ENCODE results near the gene PTCD3. TPM values are rescaled to one million over a fixed set of nuclear protein-coding genes. Genes with fewer than 3 reads are reported as not detected.

Gene PTCD3
- total RNA-seq, 1 experiment from 2014 or later, result 94.7 TPM

DNA sequence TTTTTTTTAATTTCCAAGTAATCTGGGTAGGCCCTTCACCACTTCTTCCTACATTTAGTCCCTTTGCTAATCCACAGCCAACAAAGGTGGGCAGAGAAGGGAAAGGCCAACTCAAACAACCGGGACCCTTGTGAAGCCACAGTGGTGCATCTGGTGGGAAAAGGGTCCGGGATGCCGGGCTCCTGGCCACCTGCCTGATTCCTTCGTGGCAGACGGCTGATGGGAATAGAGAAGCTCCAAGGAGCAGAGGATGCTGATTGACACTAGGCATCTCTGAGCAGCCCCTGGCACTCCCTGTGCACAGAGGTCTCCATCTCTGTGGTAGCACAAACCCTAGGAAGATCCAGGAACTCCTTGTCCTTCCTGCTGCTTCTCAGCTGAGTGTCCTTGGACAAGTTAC lies 37.4 kb upstream of the PTCD3 start:
- intact Hi-C loops (cut with micrococcal nuclease), result no loop called here
- POLR2A ChIA-PET (ENCODE audit: unreplicated experiment), result no interaction called here

DNA sequence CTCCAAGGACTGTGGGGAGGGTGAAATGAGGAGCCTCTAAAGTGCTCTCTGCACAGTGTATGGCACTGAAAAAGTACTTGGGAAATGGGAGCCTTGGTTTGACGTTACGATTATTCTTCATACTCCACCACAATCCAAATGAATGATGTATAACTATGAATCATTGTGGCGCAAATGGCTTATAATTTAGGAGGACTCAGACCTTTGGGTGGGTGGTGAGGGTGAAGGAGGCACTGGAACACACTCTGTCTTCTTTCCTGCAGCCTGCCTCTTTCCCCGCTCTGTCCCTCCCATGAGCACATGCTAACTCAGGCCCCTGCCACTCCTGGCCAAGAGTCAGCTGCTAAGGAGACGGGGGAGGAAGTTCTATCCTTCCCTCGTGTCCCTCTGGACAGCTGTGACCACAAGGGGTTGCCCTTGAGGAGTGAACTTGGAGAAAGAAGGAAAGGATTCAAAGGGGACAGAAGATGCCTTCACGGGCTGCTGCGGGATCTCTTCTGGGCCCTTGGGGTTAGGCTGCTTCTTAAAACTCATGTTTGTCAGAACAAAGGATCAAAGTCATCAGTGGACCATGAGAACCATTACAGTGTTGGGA lies 36.8 kb upstream of the PTCD3 start:
- POLR2A ChIA-PET (ENCODE audit: unreplicated experiment), result no interaction called here
- no peak for ATAC-seq

More for the DNA sequence above, 37.4 kb upstream of the PTCD3 start:
- no peaks in the 10 kb centered on the region for H3K27me3 ChIP-seq (ENCODE audit: low read length)
- H3K36me3 ChIP-seq (ENCODE audit: low read depth, low read length), result peaks cover 83% of the 10 kb centered on the region
- no peak overlapping the region for H3K4me3 ChIP-seq (ENCODE audit: low read length)
- no peak for TF ChIP-seq EZH2 (IDR thresholded peaks at IDR 0.05; ENCODE audit: low read length, unreplicated experiment)
- no peak for TF ChIP-seq EZH2phosphoT487 (IDR thresholded peaks at IDR 0.05; ENCODE audit: borderline replicate concordance, low read length)
- TF ChIP-seq, protein P1, sequence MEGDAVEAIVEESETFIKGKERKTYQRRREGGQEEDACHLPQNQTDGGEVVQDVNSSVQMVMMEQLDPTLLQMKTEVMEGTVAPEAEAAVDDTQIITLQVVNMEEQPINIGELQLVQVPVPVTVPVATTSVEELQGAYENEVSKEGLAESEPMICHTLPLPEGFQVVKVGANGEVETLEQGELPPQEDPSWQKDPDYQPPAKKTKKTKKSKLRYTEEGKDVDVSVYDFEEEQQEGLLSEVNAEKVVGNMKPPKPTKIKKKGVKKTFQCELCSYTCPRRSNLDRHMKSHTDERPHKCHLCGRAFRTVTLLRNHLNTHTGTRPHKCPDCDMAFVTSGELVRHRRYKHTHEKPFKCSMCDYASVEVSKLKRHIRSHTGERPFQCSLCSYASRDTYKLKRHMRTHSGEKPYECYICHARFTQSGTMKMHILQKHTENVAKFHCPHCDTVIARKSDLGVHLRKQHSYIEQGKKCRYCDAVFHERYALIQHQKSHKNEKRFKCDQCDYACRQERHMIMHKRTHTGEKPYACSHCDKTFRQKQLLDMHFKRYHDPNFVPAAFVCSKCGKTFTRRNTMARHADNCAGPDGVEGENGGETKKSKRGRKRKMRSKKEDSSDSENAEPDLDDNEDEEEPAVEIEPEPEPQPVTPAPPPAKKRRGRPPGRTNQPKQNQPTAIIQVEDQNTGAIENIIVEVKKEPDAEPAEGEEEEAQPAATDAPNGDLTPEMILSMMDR (conservative IDR thresholded peaks at IDR 0.05; ENCODE audit: low read depth, low read length), result no peak
- no peak overlapping the region for H2AFZ ChIP-seq (ENCODE audit: low read length)
- H3K4me1 ChIP-seq (ENCODE audit: insufficient read depth, low read length), result peaks cover 11% of the 10 kb centered on the region; the same call in 1 of the 2 replicates
- ATAC-seq, result no peak
- no peak for DNase-seq
- CTCF ChIA-PET, result no interaction called here
- no TSS peak for BruUV-seq (replicated peaks)
- H3K27ac ChIP-seq (ENCODE audit: low read length), result no peak overlapping the region
- H3K9me3 ChIP-seq (ENCODE audit: low read length), result no peaks in the 10 kb centered on the region
- H4K20me1 ChIP-seq (ENCODE audit: low read length), result no peaks in the 10 kb centered on the region
- H3K9me2 ChIP-seq (replicated peaks; ENCODE audit: low read length), result no peaks in the 10 kb centered on the region
- no peaks in the 10 kb centered on the region for H3K79me2 ChIP-seq (ENCODE audit: low read length)
- no peaks in the 10 kb centered on the region for H3F3A ChIP-seq (ENCODE audit: low read length, unreplicated experiment)
- H3K9ac ChIP-seq (ENCODE audit: low read length), result no peak overlapping the region
- H3K4me2 ChIP-seq (ENCODE audit: low read length), result no peak overlapping the region

More for the DNA sequence above, 36.8 kb upstream of the PTCD3 start:
- H3K4me1 ChIP-seq (ENCODE audit: insufficient read depth, low read length), result peaks cover 7% of the 10 kb centered on the region; the same call in 1 of the 2 replicates
- no peak overlapping the region for H3K4me3 ChIP-seq (ENCODE audit: low read length)
- H3K27ac ChIP-seq (ENCODE audit: low read length), result no peak overlapping the region
- H3K27me3 ChIP-seq (ENCODE audit: low read length), result no peaks in the 10 kb centered on the region
- H3K9ac ChIP-seq (ENCODE audit: low read length), result no peak overlapping the region
- BruUV-seq (replicated peaks), result no TSS peak
- intact Hi-C loops (cut with micrococcal nuclease), result no loop called here
- H3K79me2 ChIP-seq (ENCODE audit: low read length), result no peaks in the 10 kb centered on the region
- no peaks in the 10 kb centered on the region for H3K9me3 ChIP-seq (ENCODE audit: low read length)
- CTCF ChIA-PET, result no interaction called here
- H3F3A ChIP-seq (ENCODE audit: low read length, unreplicated experiment), result no peaks in the 10 kb centered on the region
- no peak overlapping the region for H2AFZ ChIP-seq (ENCODE audit: low read length)
- H3K36me3 ChIP-seq (ENCODE audit: low read depth, low read length), result peaks cover 83% of the 10 kb centered on the region
- DNase-seq, result no peak
- no peaks in the 10 kb centered on the region for H3K9me2 ChIP-seq (replicated peaks; ENCODE audit: low read length)
- no peaks in the 10 kb centered on the region for H4K20me1 ChIP-seq (ENCODE audit: low read length)
- no peak overlapping the region for H3K4me2 ChIP-seq (ENCODE audit: low read length)
- TF ChIP-seq EZH2phosphoT487 (IDR thresholded peaks at IDR 0.05; ENCODE audit: borderline replicate concordance, low read length) (no peak), EZH2 (IDR thresholded peaks at IDR 0.05; ENCODE audit: low read length, unreplicated experiment) (no peak)
- TF ChIP-seq, protein P1 (conservative IDR thresholded peaks at IDR 0.05; ENCODE audit: low read depth, low read length), result no peak
